IPS-20b (cell line): ENCODE measurements around the gene PRRG3.

Experiments
- H3K27ac ChIP-seq: one replicate; pipeline ENCODE4 v1.5.1; 2013; ENCODE audit warnings: low read length
- H3K27me3 ChIP-seq: 2 replicates; pipeline ENCODE4 v1.6.1; 2013; ENCODE audit warnings: mild to moderate bottlenecking, low read length, inconsistent platforms; ENCODE audit not compliant: insufficient read depth
- H3K36me3 ChIP-seq: 2 replicates; pipeline ENCODE4 v1.6.1; 2013; ENCODE audit warnings: low read depth, mild to moderate bottlenecking, inconsistent platforms, low read length, moderate library complexity; ENCODE audit not compliant: insufficient read depth
- H3K4me1 ChIP-seq: 2 replicates; pipeline ENCODE4 v1.6.1; 2013; ENCODE audit warnings: mild to moderate bottlenecking, control low read depth, inconsistent platforms, low read length, moderate library complexity; ENCODE audit not compliant: insufficient read depth
- H3K4me3 ChIP-seq: 2 replicates; pipeline ENCODE4 v1.5.1; 2013; ENCODE audit warnings: mild to moderate bottlenecking, low read length, inconsistent platforms
- H3K9ac ChIP-seq: 2 replicates; pipeline ENCODE4 v1.6.1; 2013; ENCODE audit warnings: low read depth, mild to moderate bottlenecking, inconsistent platforms, low read length, moderate library complexity
- H3K9me3 ChIP-seq: 2 replicates; pipeline ENCODE4 v1.6.1; 2013; ENCODE audit warnings: mild to moderate bottlenecking, low read depth, low read length, inconsistent platforms; ENCODE audit not compliant: insufficient read depth

PRRG3 gene

DNA sequence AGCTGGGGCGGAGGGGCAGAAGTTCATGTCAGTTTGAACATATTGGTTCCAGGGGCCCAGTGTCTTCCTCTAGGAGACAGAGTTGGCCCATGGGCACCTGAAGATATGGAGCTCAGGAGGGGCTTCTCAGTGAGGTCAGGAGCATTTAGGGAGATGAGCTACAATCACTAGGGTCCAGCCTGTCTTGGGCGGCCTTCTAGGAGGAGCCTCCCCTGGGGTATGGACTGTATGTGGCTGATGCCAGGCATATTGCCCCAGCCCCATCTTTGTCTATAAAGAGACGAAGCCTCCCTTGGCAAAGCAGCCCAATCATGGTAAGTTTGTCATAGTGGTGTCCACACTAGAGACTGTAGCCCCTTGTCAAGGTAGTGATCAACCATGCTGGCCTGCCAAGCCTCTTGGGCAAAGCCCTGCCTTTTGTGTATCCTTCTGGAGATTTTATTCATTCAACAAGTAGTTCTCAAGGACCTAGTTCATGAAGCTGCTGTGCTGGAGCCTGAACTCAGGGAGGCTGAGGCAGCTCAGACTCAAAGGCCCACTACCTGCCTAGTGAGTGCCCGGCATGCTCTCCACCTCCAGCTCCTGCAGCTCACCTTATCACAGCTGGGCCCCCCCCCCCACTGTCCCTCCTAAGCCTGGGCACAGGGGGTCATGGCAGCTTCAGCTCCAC lies 33.9 kb downstream of the PRRG3 start:
- Histone ChIP-seq H3K27me3 (no peaks in the 10 kb centered on the region), H3K36me3 (no peaks in the 10 kb centered on the region), H3K4me3 (no peak overlapping the region), H3K9me3 (no peaks in the 10 kb centered on the region), H3K4me1 (no peaks in the 10 kb centered on the region), H3K9ac (no peak overlapping the region), H3K27ac (no peak overlapping the region)

- Histone ChIP-seq H3K4me1 (no peaks in the 10 kb centered on the region), H3K36me3 (no peaks in the 10 kb centered on the region), H3K27ac (no peak within 1 kb of the TSS), H3K9ac (no peak within 1 kb of the TSS), H3K4me3 (no peak within 1 kb of the TSS), H3K27me3 (no peaks in the 10 kb centered on the region), H3K9me3 (no peaks in the 10 kb centered on the region)
Measured at GRCh38 chrX:151734446-151734845, 39.2 kb downstream of the PRRG3 start, which contains the start of gene CNGA2. CNGA2 (plus strand) TSS chrX:151734746; CDS start chrX:151738484, 3,738 bp downstream.

DNA sequence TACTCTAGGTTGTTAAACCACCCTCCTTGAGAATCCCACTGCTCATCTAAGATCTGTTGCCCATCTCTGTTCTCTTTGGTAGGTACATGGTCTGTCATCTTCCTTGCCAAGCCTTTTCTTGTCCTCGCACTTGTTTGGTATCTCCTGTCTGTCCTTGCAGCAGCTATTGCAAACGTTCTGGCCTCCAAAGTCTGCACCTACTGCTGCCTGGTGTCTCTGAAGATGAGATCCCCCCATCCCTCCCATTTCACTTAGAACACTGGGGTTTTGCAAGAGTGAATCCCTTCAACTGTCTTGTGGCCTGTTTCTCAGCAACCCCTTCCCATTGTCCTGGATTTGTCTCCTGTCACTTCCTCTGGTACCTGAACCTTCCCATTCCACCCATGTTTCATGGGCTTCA lies 40.0 kb downstream of the PRRG3 start:
- Histone ChIP-seq H3K36me3 (no peaks in the 10 kb centered on the region), H3K27me3 (no peaks in the 10 kb centered on the region), H3K9ac (no peak overlapping the region), H3K27ac (no peak overlapping the region), H3K4me3 (no peak overlapping the region), H3K4me1 (no peaks in the 10 kb centered on the region), H3K9me3 (no peaks in the 10 kb centered on the region)

- Histone ChIP-seq H3K9me3 (no peaks in the 10 kb centered on the region), H3K27ac (no peak overlapping the region), H3K27me3 (no peaks in the 10 kb centered on the region), H3K9ac (no peak overlapping the region), H3K4me3 (no peak overlapping the region), H3K36me3 (no peaks in the 10 kb centered on the region), H3K4me1 (no peaks in the 10 kb centered on the region)
Measured at GRCh38 chrX:151736685-151737084, 41.4 kb downstream of the PRRG3 start.

DNA sequence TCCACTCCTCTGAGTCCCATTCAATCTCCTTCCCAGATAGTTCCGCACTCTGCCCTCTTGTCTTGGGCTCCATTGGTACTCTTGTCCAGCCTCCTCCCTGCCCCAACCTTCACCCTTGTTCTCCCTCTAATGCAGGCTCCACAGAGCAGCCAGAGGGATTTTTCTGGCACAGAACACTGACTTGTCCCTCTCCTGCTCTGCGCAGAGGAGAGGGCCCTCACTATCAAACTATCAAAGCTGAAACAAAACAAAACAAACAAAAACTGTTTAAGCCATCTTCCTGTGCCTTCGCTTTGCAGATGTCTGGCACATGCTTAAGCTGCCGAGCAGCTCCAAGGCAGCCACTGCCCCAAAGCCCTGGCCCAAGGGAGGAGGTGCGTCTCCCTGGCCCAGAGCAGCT lies 42.2 kb downstream of the PRRG3 start:
- Histone ChIP-seq H3K4me1 (no peaks in the 10 kb centered on the region), H3K27me3 (no peaks in the 10 kb centered on the region), H3K4me3 (no peak overlapping the region), H3K9me3 (no peaks in the 10 kb centered on the region), H3K27ac (no peak overlapping the region), H3K36me3 (no peaks in the 10 kb centered on the region), H3K9ac (no peak overlapping the region)

GRCh38 chrX:151738751-151739150 lies 43.5 kb downstream of the PRRG3 start:
- H3K9ac ChIP-seq, result no peak overlapping the region
- H3K9me3 ChIP-seq, result no peaks in the 10 kb centered on the region
- H3K27ac ChIP-seq, result no peak overlapping the region
- no peaks in the 10 kb centered on the region for H3K27me3 ChIP-seq
- no peaks in the 10 kb centered on the region for H3K36me3 ChIP-seq
- no peaks in the 10 kb centered on the region for H3K4me1 ChIP-seq
- H3K4me3 ChIP-seq, result no peak overlapping the region

GRCh38 chrX:151741606-151742005 lies 46.3 kb downstream of the PRRG3 start:
- Histone ChIP-seq H3K27ac (no peak overlapping the region), H3K9me3 (no peaks in the 10 kb centered on the region), H3K27me3 (no peaks in the 10 kb centered on the region), H3K36me3 (no peaks in the 10 kb centered on the region), H3K4me3 (no peak overlapping the region), H3K9ac (no peak overlapping the region), H3K4me1 (no peaks in the 10 kb centered on the region)

- Histone ChIP-seq H3K27ac (no peak overlapping the region), H3K36me3 (no peaks in the 10 kb centered on the region), H3K9ac (no peak overlapping the region), H3K4me3 (no peak overlapping the region), H3K4me1 (no peaks in the 10 kb centered on the region), H3K27me3 (no peaks in the 10 kb centered on the region), H3K9me3 (no peaks in the 10 kb centered on the region)
Measured at GRCh38 chrX:151742311-151742710, 47.1 kb downstream of the PRRG3 start.

DNA sequence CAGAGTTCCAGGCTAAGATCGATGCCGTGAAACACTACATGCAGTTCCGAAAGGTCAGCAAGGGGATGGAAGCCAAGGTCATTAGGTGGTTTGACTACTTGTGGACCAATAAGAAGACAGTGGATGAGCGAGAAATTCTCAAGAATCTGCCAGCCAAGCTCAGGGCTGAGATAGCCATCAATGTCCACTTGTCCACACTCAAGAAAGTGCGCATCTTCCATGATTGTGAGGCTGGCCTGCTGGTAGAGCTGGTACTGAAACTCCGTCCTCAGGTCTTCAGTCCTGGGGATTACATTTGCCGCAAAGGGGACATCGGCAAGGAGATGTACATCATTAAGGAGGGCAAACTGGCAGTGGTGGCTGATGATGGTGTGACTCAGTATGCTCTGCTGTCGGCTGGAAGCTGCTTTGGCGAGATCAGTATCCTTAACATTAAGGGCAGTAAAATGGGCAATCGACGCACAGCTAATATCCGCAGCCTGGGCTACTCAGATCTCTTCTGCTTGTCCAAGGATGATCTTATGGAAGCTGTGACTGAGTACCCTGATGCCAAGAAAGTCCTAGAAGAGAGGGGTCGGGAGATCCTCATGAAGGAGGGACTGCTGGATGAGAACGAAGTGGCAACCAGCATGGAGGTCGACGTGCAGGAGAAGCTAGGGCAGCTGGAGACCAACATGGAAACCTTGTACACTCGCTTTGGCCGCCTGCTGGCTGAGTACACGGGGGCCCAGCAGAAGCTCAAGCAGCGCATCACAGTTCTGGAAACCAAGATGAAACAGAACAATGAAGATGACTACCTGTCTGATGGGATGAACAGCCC lies 48.6 kb downstream of the PRRG3 start:
- H3K9ac ChIP-seq, result no peak overlapping the region
- no peak overlapping the region for H3K4me3 ChIP-seq
- H3K27ac ChIP-seq, result no peak overlapping the region
- H3K4me1 ChIP-seq, result no peaks in the 10 kb centered on the region
- no peaks in the 10 kb centered on the region for H3K36me3 ChIP-seq
- H3K27me3 ChIP-seq, result no peaks in the 10 kb centered on the region
- no peaks in the 10 kb centered on the region for H3K9me3 ChIP-seq

DNA sequence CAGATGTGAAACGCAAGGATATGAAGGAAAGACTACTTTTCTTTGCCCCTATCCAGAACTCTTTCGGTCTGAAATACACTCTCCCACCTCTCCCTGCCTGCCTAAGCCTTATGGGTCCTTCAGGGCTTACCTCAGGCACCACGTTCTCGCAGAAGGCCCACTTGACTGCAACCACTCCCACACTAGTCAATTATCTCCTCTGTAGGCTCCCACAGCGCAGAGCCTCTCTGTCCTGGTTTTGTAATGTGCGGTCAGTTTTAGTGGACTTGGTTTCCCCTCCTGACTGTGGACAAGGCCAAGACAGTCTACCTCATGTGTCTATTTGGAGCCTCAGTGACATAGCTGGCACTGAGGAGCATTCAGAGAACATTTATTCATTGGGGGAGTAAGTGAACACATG lies 50.4 kb downstream of the PRRG3 start:
- no peak overlapping the region for H3K4me3 ChIP-seq
- H3K4me1 ChIP-seq, result no peaks in the 10 kb centered on the region
- no peaks in the 10 kb centered on the region for H3K27me3 ChIP-seq
- no peak overlapping the region for H3K27ac ChIP-seq
- H3K36me3 ChIP-seq, result no peaks in the 10 kb centered on the region
- H3K9me3 ChIP-seq, result no peaks in the 10 kb centered on the region
- no peak overlapping the region for H3K9ac ChIP-seq

GRCh38 chrX:151746502-151746901 lies 51.2 kb downstream of the PRRG3 start:
- H3K27me3 ChIP-seq, result no peaks in the 10 kb centered on the region
- H3K4me1 ChIP-seq, result no peaks in the 10 kb centered on the region
- no peaks in the 10 kb centered on the region for H3K9me3 ChIP-seq
- no peaks in the 10 kb centered on the region for H3K36me3 ChIP-seq
- H3K27ac ChIP-seq, result no peak overlapping the region
- H3K9ac ChIP-seq, result no peak overlapping the region
- H3K4me3 ChIP-seq, result no peak overlapping the region

- H3K4me3 ChIP-seq, result no peak overlapping the region
- no peaks in the 10 kb centered on the region for H3K36me3 ChIP-seq
- peaks cover 6% of the 10 kb centered on the region for H3K27me3 ChIP-seq
- no peaks in the 10 kb centered on the region for H3K9me3 ChIP-seq
- H3K27ac ChIP-seq, result no peak overlapping the region
- no peaks in the 10 kb centered on the region for H3K4me1 ChIP-seq
- no peak overlapping the region for H3K9ac ChIP-seq
Measured at GRCh38 chrX:151750511-151750910, 55.3 kb downstream of the PRRG3 start.
